Measurements from ENCODE around the gene SLC25A23.
A peak's percentile ranks its signal among the peaks of the same experiment; 100 is the strongest.
"Not testable (repeated sequence)": the region's sequence is repeated elsewhere in the genome, so short reads cannot be mapped to it uniquely, and the experiment has no call there.

The SLC25A23 gene

DNA sequence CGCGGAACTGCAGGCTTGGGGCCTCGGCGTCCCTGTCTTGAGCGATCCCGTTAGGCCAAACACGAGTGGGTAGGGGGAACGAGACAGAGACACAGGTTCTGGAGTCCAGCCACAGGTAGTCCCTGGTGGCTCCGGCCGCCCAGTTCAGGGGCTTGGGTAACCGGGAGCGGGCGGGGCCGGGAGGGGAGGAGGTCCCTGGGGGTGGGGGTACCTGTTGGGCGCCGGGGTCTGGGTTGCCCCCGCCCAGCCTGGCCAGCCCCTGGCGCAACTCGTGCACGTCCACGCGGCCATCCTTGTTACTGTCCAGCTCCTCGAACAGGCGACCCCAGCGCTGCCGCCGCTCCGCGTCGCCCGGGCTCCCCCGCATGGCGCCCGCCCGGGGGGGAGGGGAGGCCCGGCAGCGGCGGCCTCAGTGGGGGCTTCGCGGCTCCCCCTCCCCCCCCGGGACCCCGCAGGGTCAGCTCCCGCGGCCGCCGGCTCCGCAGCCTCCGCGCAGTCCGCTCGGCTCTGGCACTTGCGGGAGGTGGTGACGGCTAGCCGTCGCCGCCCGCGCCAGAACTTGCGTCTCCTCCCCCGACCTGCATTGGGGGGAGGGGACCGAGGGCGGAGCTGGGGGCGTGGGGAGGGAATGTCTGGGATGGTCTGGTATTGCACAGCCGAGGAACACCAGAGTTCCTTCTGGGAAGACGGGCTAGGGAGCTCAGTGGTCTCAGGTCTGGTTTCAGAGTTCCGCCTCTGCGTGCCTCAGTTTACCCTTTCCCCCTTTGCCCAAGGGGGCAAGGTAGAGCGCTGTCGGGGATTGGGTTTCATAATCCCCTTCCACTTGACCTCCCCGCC is at the start of gene SLC25A23:
Gene SLC25A23, minus strand, starts transcription at position 531 of the 837 bp plus-strand sequence. Its CDS starts 164 bp downstream, at position 367.
- DNase-seq (ENCODE audit: low spot score), result peak; percentile 78

DNA sequence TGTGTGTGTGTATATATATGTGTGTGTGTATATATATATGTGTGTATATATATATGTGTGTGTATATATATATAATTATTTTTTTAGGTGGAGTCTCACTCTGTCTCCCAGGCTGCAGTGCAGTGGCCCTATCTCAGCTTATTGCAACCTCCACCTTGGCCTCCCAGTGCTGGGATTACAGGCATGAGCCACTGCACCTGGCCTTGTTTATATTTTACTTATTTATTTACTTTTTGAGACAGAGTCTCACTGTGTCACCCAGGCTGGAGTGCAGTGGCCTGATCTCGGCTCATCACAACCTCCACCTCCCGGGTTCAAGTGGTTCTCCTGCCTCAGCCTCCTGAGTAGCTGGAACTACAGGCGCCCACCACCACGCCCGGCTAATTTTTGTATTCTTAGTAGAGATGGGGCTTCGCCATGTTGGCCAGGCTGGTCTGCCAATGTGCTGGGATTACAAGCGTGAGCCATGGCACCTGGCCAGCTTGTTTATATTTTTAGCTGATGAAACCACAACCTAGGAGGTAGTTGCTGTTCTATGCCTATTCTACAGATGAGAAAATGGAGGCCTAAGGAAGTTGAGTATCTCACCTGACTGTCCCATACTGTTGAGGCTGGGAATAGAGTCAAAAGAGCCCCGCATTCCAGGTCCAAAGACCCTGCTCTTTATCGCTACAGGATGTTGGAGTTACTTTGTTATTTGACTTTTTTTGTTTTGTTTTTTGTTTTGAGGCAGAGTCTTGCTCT is 48.6 kb upstream of the SLC25A23 start:
- DNase-seq (ENCODE audit: low spot score), result not testable (repeated sequence)

DNA sequence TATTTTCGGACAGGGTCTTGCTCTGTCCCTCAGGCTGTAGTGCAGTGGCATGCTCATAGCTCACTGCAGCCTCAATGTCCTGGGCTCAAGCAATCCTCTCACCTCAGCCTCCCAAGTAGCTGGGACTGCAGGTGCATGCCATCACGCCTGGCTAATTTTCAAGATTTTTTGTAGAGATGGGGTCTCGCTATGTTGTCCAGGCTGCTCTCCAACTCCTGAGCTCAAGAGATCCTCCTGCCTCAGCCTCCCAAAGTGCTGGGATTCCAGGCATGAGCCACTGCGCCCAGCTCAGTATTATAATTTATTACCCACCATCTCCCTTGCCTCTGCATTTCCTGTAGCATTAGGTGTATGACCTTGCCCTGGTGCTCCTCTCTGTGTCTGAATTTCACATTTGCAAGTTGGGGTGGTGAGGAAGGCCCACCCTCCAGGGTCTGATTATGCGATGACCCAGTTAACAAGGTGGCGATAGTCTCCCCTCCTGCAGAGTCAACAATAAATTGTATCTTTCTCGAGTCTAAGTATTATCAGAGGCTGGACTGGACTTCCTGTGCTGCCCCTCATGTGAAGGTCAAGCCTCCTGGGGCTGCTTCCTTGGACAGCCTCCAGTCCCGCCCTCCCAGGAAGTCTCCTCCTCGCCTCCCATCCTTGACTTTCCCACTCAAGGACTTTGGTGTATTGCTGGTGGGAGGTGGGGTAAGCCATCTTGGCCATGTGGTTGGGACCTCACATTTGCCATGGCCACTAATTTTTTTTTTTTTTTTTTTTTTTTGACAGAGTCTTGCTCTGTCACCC is 44.0 kb upstream of the SLC25A23 start:
- DNase-seq (ENCODE audit: low spot score), result no peak

GRCh38 chr19:6501740-6502648 is 42.4 kb upstream of the SLC25A23 start, which contains the start of gene TUBB4A:
TUBB4A (minus strand) TSS chr19:6502309; CDS start chr19:6502212, 97 bp downstream.
- no peak for DNase-seq (ENCODE audit: low spot score)

DNA sequence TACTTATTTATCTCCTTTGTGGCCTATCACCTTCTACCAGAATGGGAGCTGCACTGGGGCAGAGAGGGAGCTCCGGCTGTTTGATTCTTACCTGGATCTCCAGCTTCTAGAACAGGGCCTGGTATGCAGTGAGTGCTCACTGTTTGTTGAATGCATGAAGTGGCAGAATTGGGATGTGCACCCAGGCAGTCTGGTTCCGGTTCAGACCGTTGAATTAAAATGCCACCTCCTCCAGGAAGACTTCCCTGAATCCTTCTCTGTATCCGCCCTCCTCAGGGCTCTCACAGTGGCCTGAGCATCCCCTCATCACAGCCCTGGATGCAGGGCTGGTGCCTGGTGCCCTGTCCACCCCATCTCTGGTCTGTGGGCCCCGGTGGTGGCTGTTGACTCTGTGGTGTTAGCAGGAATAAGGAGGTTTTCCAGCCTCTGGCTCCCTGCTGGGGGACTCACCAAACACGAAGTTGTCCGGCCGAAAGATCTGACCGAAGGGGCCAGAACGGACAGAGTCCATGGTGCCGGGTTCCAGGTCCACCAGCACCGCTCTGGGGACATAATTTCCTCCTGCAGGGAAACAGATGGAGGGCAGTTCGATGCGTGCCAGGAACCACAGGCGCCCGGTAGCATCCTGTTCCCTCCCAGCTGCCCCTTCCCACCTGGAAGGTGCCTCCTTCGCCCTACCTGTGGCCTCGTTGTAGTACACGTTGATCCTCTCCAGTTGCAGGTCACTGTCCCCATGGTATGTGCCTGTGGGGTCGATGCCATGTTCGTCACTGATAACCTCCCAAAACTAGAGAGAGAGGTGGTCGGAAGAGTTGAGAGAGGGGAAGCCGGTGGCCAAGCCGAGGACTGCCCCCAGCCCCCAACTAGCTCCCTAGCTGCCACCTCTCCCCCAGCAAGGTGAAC is 41.5 kb upstream of the SLC25A23 start:
- DNase-seq (ENCODE audit: low spot score), result no peak

- DNase-seq (ENCODE audit: low spot score), result no peak
Observed at GRCh38 chr19:6499052-6499790, 39.6 kb upstream of the SLC25A23 start.

- DNase-seq (ENCODE audit: low spot score), result no peak
Observed at GRCh38 chr19:6498294-6499036, 38.9 kb upstream of the SLC25A23 start.

- DNase-seq (ENCODE audit: low spot score), result no peak
Observed at GRCh38 chr19:6495947-6496346, 36.4 kb upstream of the SLC25A23 start.

GRCh38 chr19:6494438-6495036 is 34.9 kb upstream of the SLC25A23 start:
- no peak for DNase-seq (ENCODE audit: low spot score)

GRCh38 chr19:6491802-6492592 is 32.4 kb upstream of the SLC25A23 start:
- DNase-seq (ENCODE audit: low spot score), result no peak

DNA sequence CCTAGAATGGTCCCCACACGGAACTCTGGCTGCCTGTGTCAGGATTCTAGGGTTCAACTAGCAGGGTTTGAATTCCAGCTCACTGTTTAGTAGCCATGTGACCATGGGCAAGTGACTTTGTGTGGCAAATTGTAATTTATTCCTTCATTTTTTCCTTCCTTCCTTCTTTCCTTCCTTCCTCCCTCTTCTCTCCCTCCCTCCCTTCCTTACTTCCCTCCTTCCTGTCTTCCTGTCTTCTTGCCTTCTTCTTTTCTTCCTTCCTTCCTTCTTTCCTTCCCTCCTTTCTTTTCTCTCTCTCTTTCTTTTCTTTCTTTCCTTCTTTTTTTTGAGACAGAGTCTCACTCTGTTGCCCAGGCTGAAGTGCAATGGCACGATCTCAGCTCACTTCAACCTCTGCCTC is 30.5 kb upstream of the SLC25A23 start:
- no peak for DNase-seq (ENCODE audit: low spot score)

- DNase-seq (ENCODE audit: low spot score), result no peak
Observed at GRCh38 chr19:6489278-6490061, 29.9 kb upstream of the SLC25A23 start.

DNA sequence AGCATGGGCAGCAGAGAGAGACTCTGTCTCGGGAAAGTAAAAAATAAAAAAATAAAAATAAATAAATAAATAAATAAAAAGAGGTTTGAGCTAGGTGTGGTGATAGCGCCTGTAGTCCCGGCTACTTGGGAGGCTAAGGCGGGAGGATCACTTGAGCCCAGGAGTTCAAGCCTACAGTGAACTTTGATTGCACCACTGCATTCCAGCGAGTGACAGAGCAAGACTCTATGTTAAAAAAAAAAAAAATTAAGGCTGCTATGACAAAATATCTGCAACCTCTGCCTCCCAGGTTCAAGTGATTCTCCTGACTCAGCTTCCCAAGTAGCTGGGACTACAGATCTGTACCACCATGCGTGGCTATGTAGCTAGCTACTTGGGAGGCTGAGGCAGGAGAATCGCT is 25.2 kb upstream of the SLC25A23 start:
- DNase-seq (ENCODE audit: low spot score), result no peak

DNA sequence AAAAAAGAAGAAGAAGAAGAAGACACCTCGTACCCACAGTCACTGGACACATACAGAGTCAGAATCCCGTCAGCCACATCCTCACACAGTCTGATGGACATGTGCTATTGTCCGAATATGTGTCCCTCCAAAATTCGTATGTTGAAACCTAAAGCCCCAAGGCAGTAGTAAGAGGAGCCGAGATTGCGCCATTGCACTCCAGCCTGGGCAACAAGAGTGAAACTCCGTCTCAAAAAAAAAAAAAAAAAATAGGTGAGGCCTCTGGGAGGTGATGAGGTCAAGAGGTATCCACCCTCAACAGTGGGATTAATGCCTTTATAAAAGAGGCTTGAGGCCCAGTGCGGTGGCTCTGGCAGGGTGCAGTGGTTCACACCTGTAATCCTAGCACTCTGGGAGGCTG is 24.6 kb upstream of the SLC25A23 start:
- DNase-seq (ENCODE audit: low spot score), result no peak

DNA sequence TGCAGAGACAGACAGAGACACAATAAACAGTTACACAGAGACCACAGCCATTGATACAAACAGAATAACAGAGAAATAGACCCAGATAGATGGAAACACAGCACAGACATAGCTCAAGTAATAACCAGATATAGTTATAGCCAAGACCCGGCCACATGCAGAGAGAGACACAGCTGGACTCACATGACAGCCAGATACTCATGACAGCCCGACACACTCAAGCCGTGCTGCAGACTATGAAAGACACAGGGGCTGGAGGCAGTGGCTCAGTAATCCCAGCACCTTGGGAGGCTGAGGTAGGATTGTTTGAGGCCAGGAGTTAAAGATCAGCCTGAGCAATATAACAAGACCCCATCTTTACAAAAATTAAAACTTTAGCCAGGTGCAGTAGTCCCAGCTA is 23.6 kb upstream of the SLC25A23 start:
- no peak for DNase-seq (ENCODE audit: low spot score)

DNA sequence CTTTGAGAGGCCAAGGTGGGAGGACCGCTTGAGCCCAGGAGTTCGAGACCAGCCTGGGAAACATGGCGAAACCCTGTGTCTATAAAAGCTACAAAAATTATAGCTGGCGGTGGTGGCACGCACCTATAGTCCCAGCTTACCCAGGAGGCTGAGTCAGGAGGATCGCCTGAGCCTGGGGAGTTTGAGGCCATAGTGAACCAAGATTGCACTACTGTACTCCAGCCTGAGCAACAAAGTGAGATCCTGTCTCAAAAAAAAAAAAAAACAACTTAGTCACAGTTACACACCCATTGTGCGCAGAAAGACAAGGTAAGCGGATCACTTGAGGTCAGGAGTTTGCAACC is 22.7 kb upstream of the SLC25A23 start:
- no peak for DNase-seq (ENCODE audit: low spot score)
